Lower leg skin (tissue), 4 donors: ENCODE results near the gene SF3A1. TPM values are rescaled to one million over a fixed set of nuclear protein-coding genes. Genes with fewer than 3 reads are reported as not detected.

ENCODE experiments used
- DNase-seq, 2 donors: peaks; one replicate each; pipeline ENCODE4 v3.0.0-alpha.2; 2019; ENCODE audit warnings: low spot score in 2 of 2
- H3K4me3 ChIP-seq: fragments of 200-600 bp; sonication (generic); 2 replicates; pipeline ENCODE4 v1.5.1; 2017; ENCODE audit warnings: mild to moderate bottlenecking, low read depth; ENCODE audit not compliant: poor library complexity, severe bottlenecking
- CTCF ChIP-seq, 3 donors: fragments of 450-650 bp; IDR thresholded peaks; one replicate each; pipeline ENCODE4 v1.5.1; 2016; ENCODE audit warnings: antibody characterized with exemption in 3 of 3, mild to moderate bottlenecking in 3 of 3, moderate library complexity in 2 of 3
- POLR2A ChIP-seq, 2 donors: fragments of 450-650 bp; IDR thresholded peaks; one replicate each; pipeline ENCODE4 v1.6.1; 2016 to 2017; ENCODE audit warnings: antibody characterized with exemption in 2 of 2, mild to moderate bottlenecking in 1 of 2, moderate library complexity in 1 of 2
- WGBS, 2 donors: methylation state at CpG; one replicate each; pipeline ENCODE4 v1.1.5; 2018; 5-methylcytosine and 5-hydroxymethylcytosine counted together
- intact Hi-C: fragments of 100-400 bp; cut with DNase I; formaldehyde crosslinking; loops from one replicate; pipeline ENCODE4 v1.15.0; 2023; ENCODE audit warnings: low total_unique reads
- total RNA-seq, 4 donors: library from RNA; depleted of rRNA; stranded (reverse); fragments of >200 nt; gene quantifications; one replicate each; pipeline ENCODE4 v1.1.0, GENCODE V29; 2016

The SF3A1 gene
- total RNA-seq, 4 donors from 2014 or later, result 72.4 to 169 (median 114) TPM

GRCh38 chr22:30284172-30284571, 72.5 kb downstream of the SF3A1 start:
- 83 to 85% methylated on average over 7 to 9 of the region's 9 CpGs for WGBS, 2 donors
- intact Hi-C loops, result no loop called here
- TF ChIP-seq CTCF (IDR thresholded peaks at IDR 0.05) (no peak), POLR2A (IDR thresholded peaks at IDR 0.05) (no peak)
- no peak for DNase-seq
- no peak overlapping the region for H3K4me3 ChIP-seq

GRCh38 chr22:30283342-30283741, 73.4 kb downstream of the SF3A1 start:
- TF ChIP-seq CTCF (IDR thresholded peaks at IDR 0.05), result no peak
- no peak for TF ChIP-seq POLR2A (IDR thresholded peaks at IDR 0.05)
- intact Hi-C loops, result no loop called here
- no peak for DNase-seq
- WGBS, 2 donors, result 77 to 85% methylated on average over 4 of the region's 4 CpGs
- H3K4me3 ChIP-seq, result no peak overlapping the region

- WGBS, 2 donors, result 70 to 74% methylated on average over 7 of the region's 7 CpGs
- DNase-seq, result no peak
- no peak for TF ChIP-seq POLR2A (IDR thresholded peaks at IDR 0.05)
- TF ChIP-seq CTCF (IDR thresholded peaks at IDR 0.05), result no peak
- intact Hi-C loops, result no loop called here
- no peak overlapping the region for H3K4me3 ChIP-seq
Observed at GRCh38 chr22:30282616-30283046, 74.1 kb downstream of the SF3A1 start.

Other genes with a start within 250 kb of the SF3A1 start
- 10 to 100 TPM in 1 of 4 donors, 1 to 10 TPM in 3; 5.2 to 11.8 (median 7.0) TPM for gene LIF, start 110.1 kb downstream of the SF3A1 start, total RNA-seq
- under 1 TPM in 3 of 4 donors, not detected in 1; 0.27 to 0.34 (median 0.29) TPM for gene OSM, start 90.0 kb downstream of the SF3A1 start, total RNA-seq
- gene CASTOR1, start 67.4 kb downstream of the SF3A1 start, total RNA-seq, result 10 to 100 TPM; 16.3 to 38.1 (median 22.6) TPM
- 10 to 100 TPM; 64.8 to 80.1 (median 74.2) TPM for gene TBC1D10A, start 30.0 kb downstream of the SF3A1 start, total RNA-seq
- 1 to 10 TPM in 3 of 4 donors, under 1 TPM in 1; 0.17 to 4.5 (median 2.7) TPM for gene CCDC157, start 113 bp upstream of the SF3A1 start, total RNA-seq
- gene RNF215, start 30.5 kb upstream of the SF3A1 start, total RNA-seq, result 1 to 10 TPM; 6.9 to 7.8 (median 7.3) TPM
- gene SEC14L2, start 40.1 kb upstream of the SF3A1 start, total RNA-seq, result 10 to 100 TPM in 2 of 4 donors, 1 to 10 TPM in 2; 3.6 to 18.8 (median 13.3) TPM
- gene MTFP1, start 68.9 kb upstream of the SF3A1 start, total RNA-seq, result 10 to 100 TPM in 1 of 4 donors, 1 to 10 TPM in 3; 5.2 to 13.3 (median 8.7) TPM
- under 1 TPM in 1 of 4 donors, not detected in 3; 0.25 TPM for gene SEC14L3, start 115.1 kb upstream of the SF3A1 start, total RNA-seq
- 1 to 10 TPM in 2 of 4 donors, under 1 TPM in 1, not detected in 1; 0.08 to 2.6 (median 1.4) TPM for gene SEC14L4, start 148.8 kb upstream of the SF3A1 start, total RNA-seq
- gene SEC14L6, start 189.8 kb upstream of the SF3A1 start, total RNA-seq, result 10 to 100 TPM in 3 of 4 donors, 1 to 10 TPM in 1; 7.7 to 72.1 (median 45.0) TPM
- gene GAL3ST1, start 217.8 kb upstream of the SF3A1 start, total RNA-seq, result 1 to 10 TPM in 3 of 4 donors, under 1 TPM in 1; 0.61 to 6.4 (median 1.9) TPM
- gene PES1, start 235.0 kb upstream of the SF3A1 start, total RNA-seq, result 10 to 100 TPM; 43.1 to 55.6 (median 49.1) TPM